COLO668 (cell line): ENCODE measurements around the gene CTNND1.
"Not testable (repeated sequence)": the region's sequence is repeated elsewhere in the genome, so short reads cannot be mapped to it uniquely, and the experiment has no call there.

Experiments used
- DNase-seq: peaks from one replicate; lab custom pipeline; 2025; ENCODE audit not compliant: unreplicated experiment; lab: John Stamatoyannopoulos, UW

CTNND1 gene, protein sequence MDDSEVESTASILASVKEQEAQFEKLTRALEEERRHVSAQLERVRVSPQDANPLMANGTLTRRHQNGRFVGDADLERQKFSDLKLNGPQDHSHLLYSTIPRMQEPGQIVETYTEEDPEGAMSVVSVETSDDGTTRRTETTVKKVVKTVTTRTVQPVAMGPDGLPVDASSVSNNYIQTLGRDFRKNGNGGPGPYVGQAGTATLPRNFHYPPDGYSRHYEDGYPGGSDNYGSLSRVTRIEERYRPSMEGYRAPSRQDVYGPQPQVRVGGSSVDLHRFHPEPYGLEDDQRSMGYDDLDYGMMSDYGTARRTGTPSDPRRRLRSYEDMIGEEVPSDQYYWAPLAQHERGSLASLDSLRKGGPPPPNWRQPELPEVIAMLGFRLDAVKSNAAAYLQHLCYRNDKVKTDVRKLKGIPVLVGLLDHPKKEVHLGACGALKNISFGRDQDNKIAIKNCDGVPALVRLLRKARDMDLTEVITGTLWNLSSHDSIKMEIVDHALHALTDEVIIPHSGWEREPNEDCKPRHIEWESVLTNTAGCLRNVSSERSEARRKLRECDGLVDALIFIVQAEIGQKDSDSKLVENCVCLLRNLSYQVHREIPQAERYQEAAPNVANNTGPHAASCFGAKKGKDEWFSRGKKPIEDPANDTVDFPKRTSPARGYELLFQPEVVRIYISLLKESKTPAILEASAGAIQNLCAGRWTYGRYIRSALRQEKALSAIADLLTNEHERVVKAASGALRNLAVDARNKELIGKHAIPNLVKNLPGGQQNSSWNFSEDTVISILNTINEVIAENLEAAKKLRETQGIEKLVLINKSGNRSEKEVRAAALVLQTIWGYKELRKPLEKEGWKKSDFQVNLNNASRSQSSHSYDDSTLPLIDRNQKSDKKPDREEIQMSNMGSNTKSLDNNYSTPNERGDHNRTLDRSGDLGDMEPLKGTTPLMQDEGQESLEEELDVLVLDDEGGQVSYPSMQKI

DNA sequence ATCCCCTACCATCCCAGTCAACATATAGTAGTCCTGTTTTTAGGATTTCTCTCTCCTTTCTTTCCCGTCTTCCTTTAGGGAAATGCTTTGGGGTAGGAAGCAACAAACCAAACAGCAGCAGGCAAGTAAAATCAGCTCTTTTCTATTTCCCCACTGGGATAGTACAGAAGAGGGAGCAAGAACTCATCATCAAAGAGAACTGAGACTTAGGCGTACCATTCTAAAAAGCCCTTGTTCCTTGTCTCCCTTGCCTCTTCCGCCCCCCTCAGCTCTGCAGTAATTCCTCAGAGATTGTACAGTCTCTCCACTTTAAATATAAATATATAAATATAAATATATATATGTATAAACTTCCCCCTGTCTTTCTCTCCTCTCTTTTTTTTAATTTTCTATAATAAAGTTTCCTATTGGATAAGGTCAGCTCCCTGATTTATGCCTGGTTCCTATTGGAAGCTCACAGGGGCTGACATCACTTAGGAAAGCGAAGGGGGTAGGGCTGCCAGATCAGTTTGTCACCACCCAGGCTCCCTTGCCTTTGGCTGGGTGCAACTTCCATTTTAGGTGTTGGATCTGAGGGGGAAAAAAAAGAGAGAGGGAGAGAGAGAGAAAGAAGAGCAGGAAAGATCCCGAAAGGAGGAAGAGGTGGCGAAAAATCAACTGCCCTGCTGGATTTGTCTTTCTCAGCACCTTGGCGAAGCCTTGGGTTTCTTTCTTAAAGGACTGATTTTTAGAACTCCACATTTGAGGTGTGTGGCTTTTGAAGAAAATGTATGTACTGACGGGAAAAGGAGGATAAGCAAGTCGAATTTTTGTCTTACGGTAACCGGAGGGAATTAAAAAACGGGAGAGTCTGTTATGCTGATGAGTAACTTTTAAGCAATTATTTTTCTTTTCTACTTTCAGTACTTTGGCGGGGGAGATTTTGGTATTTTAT is at the start of gene CTNND1:
Gene CTNND1 (plus strand): TSS at position 502 of the 934 bp plus-strand sequence. CDS start 29,677 bp downstream, outside the sequence.
- DNase-seq, result peak; percentile 66

DNA sequence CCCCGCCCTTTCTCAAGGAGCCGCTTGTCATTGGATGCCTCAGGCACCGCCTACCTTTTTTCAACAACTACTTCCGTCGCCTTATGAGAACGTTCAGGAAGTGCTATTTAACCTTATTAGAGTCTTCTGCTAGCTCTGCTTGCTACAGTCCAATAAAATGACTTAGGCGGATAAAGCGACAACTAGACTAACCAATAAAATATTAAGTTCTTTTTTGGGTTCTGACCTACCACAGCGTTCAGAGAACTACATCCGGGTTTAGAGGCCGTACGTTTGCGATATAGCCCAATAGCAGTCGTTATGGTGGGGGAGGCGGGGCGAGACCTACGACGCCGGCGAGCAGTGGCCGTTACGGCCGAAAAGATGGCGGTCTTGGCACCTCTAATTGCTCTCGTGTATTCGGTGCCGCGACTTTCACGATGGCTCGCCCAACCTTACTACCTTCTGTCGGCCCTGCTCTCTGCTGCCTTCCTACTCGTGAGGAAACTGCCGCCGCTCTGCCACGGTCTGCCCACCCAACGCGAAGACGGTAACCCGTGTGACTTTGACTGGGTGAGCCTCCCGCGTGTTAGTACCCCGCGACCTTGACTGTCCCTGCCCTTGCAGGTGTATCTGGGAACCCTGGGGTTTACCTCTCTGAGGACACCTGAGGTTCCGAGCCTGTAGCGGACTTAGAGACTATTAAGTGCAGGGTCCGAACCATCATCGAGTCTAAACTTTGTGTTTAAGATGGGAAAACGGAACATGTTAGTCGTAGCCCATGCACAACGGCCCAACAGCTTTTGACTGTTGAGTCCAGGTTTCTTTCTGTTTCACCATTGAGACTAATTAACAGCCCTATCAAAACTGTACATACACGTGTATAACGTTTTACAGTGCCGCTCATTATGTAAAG is 49.1 kb upstream of the CTNND1 start, which contains the start of gene TMX2:
Gene TMX2 (plus strand): TSS at position 338 of the 895 bp plus-strand sequence. CDS start 26 bp downstream, at position 364.
- DNase-seq, result peak; percentile 91

DNA sequence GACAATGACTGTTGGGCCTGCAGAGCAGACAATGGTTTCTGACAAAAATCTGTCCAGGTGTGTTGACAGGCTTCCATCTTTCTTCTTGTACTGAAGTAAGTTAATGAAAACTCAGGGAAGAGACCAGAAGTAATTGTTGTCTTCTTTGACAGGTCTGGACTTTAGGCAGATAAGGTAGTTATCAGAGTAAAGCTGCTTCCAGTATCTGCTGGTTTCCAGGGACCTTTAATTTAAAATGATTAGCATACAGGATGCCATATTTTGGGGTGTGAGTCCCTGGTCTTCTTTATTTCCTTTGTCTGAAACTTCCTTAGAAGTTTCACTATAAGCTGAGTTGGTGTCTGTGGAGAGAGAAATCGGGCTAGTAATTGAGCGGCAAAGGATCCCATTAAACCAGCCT is 47.8 kb upstream of the CTNND1 start:
- DNase-seq, result no peak

DNA sequence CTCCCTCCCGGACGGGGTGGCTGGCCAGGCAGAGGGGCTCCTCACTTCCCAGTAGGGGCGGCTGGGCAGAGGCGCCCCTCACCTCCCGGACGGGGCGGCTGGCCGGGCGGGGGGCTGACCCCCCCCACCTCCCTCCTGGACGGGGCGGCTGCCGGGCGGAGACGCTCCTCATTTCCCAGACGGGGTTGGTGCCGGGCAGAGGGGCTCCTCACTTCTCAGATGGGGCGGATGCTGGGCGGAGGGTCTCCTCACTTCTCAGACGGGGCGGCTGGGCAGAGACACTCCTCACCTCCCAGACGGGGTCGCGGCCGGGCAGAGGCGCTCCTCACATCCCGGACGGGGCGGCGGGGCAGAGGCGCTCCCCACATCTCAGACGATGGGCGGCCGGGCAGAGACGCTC is 44.9 kb upstream of the CTNND1 start:
- not testable (repeated sequence) for DNase-seq

DNA sequence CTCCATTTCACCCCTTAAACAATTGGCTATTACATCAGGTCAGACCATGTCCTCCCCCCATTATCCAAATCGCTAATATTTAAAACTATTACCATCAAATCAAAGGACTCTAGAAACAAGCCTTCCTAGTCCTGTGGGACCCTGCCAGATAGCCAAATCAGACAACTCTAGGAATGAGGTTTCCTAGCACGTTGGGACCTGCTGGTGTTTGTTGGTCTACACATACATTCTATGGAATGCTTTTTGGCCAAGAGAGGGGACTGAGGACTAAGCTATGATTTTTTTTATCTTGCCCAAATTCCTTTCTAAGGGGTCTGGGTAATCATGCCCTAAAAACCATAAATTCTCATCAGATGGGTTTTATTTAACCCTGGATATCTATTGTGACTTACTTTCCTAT is 34.4 kb upstream of the CTNND1 start:
- DNase-seq, result no peak

DNA sequence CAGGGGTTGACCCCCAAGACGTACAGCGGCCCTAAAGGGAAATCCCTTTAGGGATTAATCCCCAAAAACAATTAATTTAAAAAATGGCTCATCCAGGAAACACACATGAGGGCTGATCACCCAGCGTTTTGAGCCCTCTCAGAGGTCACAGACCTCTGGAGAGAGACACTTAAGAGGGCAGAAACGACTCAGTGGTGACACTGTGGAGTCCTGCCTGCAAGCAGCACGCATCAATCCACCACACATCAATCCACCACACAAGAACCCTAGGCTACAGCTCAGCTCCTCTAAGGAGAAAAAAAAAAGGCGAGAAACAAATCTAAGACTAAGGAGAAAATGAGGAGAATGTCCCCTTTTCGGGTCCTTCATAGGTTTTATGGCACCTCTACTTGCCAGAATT is 32.8 kb upstream of the CTNND1 start:
- DNase-seq, result no peak

DNA sequence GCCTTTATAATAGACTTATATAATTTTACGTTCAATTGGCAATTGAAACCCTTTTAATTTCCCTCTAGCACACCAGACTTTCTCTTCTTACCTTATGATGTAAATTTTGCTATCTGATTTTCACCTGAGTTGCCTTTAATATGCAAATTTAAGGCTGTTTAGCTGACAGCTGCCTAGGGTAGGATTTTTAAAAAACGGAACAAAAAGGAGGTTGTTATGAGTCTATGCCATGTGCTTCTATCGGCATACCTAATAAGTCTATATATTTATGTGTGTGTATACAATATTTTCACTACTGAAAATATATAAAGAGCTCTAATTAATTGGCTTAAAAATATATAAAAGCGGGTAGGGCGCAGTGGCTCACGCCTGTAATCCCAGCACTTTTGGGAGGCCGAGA is 32.1 kb upstream of the CTNND1 start:
- DNase-seq, result no peak

DNA sequence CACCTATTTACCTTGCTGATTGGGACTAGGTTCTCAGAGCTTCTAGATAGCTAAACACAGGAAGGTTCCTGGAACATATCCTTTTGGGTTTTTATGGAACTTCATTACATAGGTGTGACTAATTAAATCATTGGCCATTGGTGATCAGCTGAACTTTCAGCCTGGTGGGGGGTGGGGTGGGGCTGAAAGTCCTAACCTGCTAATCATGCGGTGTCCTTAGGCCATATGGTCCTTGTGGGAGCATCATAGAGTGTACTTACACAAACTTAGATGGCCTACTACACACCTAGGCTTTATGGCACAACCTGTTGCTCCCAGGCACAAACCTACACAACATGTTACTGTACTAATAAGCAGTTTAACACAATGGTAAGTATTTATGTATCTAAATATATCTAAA is 28.9 kb upstream of the CTNND1 start:
- DNase-seq, result no peak

DNA sequence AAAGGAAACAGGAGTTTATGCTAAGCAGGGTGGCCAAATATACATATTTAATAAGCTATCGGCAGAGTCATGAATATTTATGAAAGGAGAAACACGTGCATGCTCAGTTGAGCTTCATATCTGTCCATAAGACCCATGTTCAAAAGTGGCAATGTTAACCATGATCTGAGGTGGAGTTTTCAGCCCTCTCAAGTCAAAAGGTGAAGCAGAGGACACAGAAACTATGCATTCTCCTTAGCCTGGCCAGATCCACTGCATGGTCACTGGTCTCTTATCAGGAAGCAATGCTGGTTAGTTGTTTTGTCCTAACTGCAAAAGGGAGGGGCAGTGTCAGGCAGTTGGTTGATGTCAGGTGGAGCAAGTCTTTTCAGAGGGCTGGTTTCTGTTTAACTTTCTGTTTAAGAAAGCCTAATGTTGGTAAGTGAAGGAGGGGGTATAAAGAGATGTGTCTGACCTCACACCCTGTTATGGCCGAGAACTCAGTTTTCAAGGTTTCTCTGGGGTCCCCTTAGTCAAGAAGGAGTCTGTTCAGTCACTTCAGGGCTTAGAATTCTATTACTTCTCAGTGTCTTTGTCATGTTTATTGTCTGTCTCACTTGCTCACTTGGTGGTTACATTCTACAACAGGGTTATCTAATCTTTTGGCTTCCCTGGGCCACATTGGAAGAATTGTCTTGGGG is 25.8 kb upstream of the CTNND1 start:
- DNase-seq, result no peak

DNA sequence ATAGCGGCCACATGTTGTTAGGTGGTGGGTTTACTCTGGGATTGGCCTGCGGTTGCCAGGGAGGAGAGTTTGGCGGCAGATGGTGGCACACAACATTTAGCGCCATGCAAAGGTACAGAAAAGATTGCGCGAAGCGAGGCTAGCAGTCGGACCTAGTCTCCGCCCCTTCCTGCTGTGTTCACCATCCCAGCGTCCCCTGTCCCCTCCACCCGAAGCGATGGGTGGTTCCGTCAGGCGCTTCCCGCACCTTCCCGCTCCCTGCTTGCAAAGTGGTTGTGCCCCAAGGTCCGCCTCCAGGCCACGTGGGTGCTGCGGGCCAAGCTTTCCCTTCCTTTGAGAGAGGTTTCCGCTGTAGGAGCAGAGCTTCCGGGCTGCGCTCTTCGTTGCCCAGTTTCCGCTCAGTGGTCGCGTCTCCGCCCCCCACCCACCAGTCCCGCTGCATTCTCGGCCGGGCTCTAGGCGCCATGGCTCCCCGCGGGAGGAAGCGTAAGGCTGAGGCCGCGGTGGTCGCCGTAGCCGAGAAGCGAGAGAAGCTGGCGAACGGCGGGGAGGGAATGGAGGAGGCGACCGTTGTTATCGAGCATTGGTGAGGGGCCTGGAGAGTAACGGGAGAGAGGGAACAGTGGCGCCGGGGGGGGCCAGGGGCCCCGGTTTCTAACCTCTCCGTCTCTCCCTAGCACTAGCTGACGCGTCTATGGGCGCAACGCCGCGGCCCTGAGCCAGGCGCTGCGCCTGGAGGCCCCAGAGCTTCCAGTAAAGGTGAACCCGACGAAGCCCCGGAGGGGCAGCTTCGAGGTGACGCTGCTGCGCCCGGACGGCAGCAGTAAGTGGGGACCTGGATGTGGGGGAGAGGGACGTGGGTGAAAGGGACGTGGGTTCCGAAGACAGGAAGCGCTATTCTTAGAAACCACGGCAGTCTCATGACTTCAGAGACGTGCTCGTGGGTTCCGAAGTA is 20.2 kb upstream of the CTNND1 start, which contains the start of gene SELENOH:
Gene SELENOH (plus strand): TSS at position 360 of the 955 bp plus-strand sequence. CDS start 105 bp downstream, at position 465.
- peak; percentile 94 for DNase-seq

DNA sequence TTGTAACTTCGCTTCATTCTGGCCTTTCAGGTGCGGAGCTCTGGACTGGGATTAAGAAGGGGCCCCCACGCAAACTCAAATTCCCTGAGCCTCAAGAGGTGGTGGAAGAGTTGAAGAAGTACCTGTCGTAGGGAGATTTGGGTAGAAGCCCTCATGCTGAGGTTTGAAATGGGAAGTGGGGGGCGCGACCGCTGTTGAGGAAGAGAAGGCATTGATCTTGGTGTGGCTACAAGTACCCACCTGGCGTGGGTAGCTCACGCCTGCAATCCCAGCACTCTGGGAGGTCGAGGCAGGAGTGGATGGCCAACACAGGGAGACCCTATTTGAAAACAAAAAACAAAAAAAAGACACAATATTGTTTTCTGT is 19.5 kb upstream of the CTNND1 start:
- DNase-seq, result peak; percentile 30

DNA sequence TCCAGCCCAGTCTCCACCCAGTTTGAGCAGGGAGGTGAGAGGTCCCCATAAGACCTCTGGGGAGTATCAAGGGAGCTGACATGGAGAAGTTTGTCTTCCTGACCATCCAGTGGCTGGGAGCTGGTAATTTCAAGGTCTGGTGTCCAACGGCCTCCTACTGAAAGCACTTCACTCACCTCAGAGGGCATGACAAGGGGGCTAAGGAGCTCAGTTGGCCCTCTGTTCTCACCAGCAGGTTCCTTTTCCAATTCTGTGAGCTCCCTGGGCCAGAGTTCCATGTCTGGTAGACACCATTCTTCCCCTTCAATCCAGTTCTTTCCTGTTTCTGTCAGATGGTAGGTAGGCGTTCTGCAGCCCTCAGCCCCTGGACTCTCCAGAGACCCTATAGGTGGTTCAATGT is 17.2 kb upstream of the CTNND1 start:
- no peak for DNase-seq

DNA sequence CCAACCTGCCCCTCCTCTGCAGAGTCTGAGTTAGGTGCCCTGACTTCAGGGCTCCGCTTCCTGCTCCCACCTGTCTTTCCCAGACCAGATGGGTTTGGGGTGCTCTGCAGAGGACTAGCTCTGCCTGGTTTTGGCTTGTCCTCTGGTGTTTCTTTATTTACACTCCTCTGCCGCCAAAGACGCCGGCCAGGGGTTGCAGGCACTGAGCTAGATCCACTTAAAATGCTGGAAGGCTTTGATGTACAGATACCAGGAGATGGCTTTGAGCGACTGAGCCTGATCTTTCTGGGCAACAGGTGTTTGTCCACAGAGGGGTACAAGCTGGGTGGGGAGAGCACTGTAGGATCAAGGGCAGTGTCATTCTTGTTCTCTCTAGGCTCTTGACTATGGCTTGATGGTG is 16.4 kb upstream of the CTNND1 start:
- DNase-seq, result no peak

DNA sequence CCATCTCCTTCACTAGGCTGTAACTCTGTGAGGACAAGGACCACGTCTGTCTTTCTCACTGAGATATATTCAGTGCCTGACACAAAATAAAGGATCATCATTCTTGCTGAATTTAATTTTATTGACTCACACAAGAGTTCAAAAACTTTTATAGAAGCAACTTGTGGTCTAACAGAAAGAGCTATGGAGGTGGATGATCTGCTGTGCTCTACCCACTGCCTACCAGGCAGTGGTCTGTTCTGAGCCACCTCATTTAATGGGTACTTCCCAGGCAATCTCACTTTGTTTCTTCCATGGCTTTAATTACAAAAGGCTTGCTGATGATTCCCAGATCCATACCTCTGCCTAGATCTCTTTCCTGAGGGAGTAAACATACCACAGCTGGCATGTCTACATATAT is 14.7 kb upstream of the CTNND1 start:
- no peak for DNase-seq

DNA sequence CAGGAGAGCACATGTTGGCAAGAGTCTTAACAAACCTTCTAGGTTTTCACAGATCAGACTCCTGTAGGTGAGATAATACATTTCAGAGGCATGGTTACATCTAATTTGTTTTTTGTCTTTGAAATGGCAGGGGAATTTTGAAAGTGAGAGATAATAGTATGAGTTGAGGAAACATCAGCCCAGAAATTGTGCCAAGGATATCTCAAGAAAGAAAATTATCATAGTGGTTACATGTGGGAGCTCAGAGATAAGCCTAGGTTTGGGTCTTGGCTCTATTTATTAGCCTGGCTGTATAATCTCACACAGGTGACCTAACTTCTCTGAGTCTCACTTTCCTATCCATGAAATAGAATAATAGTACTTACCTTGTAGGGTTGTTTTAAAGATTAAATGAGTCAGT is 10.4 kb upstream of the CTNND1 start:
- no peak for DNase-seq

DNA sequence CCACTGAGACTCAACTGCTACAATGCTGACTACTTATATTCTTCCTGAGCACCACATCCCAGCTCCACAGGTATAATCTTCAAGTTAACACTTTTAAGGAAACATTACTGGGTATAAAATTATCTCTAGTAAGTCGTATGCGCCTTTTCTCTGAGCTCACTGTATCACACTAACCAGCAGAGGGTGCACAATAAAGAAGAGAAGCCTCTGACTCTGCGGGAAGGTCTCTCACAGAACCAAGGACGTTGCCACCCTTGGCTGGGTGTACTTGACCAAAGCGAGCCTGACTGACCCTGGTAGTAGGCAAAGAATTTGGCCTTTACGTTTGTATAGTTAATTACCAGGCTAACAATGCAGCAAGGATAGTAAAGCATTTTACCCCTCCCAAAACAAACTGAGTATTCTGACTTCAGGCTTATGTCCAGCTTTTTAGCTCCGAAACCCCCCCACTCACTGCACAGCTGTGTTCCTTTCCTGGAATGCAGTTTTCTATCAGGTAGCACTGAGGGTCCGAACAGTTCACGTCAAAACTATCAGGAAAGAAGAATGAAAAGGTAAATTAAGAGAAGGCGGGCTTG is 9.8 kb upstream of the CTNND1 start, which contains the start of gene BTBD18:
Gene BTBD18 (minus strand): TSS at position 144 of the 578 bp plus-strand sequence. CDS start 631 bp downstream, outside the sequence.
- peak; percentile 26 for DNase-seq

DNA sequence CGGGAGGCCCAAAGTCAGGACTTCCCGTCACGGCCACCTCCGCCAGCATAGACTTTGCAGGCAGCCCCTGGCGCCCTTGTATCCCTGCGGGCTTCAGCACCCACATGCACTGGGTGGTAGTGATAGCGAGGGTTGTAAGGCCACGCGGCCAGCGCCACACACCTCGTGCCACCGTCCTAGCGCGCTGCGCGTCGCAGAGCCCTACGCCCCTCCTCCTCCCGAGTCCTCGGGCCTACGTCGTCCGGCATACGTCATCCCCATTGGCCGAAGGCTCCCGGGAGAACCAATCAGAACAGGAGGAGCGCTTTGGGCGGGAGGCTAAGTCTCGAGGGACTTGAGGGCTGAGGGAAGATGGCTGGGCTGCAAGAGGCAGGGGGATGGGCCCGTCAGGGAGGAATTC is 8.6 kb upstream of the CTNND1 start:
- no peak for DNase-seq
